Right kidney (tissue), 1 donor: ENCODE data around the gene COG1.

Experiments
- DNase-seq: peaks from one replicate; pipeline ENCODE4 v3.0.0-alpha.2; 2016

COG1 gene

GRCh38 chr17:73198930-73199260 lies 6.0 kb downstream of the COG1 start:
- DNase-seq: no peak

- no peak for DNase-seq
These were observed 7.0 kb downstream of the COG1 start for GRCh38 chr17:73199751-73200317.

- no peak for DNase-seq
These were observed 7.6 kb downstream of the COG1 start for GRCh38 chr17:73200476-73200875.

GRCh38 chr17:73201215-73202069 lies 8.6 kb downstream of the COG1 start:
- no peak for DNase-seq

- peak; percentile 16 for DNase-seq
These were observed 10.4 kb downstream of the COG1 start for GRCh38 chr17:73203135-73203787.

DNA sequence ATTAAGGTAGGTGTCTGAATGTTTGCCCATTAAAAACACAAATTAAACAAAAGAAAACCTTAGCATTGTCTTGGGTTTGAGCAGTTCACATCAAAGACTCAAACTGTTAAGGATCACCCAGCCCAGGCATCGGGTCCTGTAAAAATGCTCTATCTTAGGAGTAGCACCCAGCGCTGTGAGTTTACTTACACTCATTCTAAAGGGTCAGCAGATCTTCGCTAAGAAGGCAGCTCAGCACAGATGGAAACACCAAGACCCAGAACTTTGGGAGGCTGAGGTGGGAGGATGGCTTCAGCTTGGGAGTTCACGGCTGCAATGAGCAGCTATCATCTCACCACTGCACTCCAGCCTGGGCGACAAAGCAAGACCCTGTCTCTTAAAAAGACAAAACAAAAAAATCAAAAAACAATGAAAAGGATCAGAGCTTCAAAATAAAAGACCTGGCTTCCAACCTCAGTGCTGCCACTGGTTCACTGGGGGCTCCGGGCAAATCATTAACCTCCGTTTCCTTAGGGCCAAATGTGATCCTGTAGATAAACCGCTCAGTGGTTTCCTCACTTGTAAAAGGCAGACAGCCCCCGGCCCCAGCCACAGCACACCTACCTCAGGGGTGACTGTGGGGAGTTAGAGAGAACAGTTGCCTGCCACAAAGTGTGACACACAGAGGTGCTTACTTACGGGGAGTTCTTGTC lies 11.1 kb downstream of the COG1 start:
- peak; percentile 48 for DNase-seq

DNA sequence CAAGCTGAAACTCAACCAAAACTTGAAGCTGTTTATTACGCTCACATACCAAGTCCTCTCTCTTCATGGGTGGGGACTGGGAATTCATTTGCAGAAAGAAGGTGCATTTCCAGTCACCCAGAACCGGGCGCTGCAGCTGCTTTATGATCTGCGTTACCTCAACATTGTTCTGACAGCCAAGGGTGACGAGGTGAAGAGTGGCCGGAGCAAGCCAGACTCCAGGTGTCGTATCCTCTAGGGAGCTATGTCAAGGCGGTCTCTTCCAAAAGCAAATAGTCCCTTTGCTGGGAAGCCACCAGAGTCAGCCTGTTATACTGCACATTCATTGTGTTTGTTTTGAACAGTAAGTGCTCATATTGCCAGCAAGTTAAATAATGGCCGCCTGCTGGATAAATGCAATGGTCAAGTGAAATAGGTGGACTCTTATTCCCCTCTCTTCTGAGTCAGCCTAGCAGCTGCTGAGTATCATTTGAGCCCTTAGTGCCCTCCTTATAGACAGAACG lies 12.7 kb downstream of the COG1 start:
- DNase-seq: no peak

- DNase-seq: no peak
These were observed 15.4 kb downstream of the COG1 start for GRCh38 chr17:73208139-73208827.

DNA sequence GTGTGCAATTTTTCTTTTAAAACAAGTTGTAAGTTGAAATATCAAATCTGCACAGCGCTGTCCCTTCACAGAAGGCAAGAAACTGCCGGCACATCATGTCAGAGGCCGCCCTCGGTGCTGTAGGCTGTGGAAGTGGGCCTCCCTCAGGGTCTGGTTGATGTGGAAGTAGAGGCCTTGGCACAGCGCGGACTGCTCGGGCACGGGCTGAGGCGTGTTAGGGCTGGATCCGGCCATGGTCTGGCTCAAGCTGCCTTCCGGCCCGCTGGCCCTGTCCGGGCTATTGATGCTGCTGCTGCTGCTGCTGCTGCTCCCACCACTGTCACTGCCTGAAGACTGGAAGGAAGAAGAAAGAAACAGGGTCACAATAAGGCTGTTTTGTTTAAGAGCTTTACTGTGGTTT lies 16.6 kb downstream of the COG1 start:
- DNase-seq: no peak

GRCh38 chr17:73210002-73210678 lies 17.3 kb downstream of the COG1 start:
- no peak for DNase-seq

- no peak for DNase-seq
These were observed 18.9 kb downstream of the COG1 start for GRCh38 chr17:73211745-73212144.

DNA sequence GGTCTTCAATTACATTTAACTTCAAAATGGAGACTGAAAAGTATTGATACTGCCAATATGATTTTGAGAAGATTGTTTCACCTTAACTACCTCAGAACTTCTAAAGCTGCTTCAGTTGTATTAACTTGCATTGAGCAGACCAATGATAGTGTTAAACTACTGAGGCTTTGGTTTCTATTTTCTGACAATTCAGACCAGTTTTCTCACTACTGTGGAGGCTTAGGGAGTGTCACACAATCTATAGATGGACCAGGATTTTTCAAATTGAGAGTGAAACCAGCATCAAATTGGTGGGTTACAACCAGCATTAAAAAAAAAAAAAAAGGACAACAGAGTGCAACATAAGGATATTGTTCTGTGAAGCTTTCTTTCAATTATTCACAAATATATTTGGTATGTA lies 21.2 kb downstream of the COG1 start:
- DNase-seq: no peak

DNA sequence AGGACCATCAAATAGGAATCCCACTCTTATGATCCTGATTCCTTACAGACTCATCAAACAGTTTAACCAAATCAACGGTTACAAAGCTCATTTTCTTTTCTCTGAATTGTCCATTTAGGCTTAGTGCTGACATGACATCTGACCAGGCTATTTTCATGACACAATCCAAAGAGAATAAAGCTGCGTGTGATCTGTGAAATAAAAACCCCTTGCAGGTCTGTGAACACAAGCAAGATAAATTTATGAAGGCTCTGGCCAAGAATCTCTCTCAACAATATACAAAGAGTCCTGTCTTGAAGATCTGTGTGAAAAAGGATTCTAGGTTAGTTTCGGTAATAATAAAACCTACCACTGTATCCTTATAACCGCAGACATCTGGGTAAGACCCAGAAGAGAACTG lies 22.0 kb downstream of the COG1 start:
- no peak for DNase-seq

GRCh38 chr17:73215447-73215846 lies 22.6 kb downstream of the COG1 start:
- no peak for DNase-seq

DNA sequence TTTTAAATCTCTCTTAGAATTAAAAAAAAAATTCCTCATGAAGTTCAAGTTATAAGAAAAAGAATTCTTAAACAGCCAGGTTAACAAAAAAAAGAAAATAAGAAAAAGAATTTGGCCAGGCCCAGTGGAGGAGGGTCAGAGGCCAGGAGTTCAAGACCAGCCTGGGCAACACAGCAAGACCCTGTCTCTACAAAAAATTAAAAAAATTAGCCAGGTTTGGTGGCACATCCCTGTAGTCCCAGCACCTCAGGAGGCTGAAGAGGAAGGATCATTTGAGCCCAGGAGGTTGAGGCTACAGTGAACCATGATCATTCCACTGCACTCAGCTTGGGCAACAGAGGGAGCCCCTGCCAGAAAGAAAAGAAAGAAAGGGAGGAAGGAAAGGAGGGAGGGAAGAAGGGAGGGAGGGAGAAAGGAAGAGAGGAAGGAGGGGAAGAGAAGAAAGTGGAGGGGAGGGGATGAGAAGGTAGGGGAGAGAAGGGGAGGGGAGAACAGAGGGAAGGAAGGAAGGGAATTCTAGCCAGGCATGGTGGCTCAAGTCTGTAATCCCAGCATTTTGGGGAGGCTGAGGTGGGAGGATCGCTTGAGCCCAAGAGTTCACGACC lies 30.9 kb downstream of the COG1 start:
- DNase-seq: no peak

- no peak for DNase-seq
These were observed 31.4 kb downstream of the COG1 start for GRCh38 chr17:73224237-73224636.

DNA sequence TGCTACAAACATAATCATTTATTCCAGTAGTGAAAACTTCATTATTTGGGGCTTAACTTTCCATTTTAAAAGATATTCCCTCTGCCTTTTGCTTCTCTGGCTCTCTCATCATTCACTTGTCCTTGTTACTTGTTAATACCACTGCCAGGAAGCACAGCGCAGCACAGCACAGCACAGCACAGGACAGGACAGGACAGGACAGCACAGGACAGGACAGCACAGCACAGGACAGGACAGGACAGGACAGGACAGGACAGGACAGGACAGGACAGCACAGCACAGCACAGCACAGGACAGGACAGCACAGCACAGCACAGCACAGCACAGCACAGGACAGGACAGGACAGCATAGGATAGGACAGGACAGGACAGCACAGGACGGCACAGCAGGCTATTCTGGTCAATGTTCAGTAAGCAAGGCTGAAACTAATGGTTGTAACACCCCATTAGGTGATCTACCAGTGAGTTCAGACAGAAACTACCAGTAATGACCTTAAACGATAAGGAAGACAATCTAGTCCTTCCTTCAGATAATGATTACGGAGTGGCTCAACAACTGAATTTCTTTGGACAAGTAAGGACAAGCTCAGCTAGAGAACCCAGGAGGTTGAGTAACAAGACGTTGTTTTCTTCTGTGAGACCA lies 31.9 kb downstream of the COG1 start:
- DNase-seq: no peak

GRCh38 chr17:73226556-73227172 lies 33.8 kb downstream of the COG1 start:
- no peak for DNase-seq

DNA sequence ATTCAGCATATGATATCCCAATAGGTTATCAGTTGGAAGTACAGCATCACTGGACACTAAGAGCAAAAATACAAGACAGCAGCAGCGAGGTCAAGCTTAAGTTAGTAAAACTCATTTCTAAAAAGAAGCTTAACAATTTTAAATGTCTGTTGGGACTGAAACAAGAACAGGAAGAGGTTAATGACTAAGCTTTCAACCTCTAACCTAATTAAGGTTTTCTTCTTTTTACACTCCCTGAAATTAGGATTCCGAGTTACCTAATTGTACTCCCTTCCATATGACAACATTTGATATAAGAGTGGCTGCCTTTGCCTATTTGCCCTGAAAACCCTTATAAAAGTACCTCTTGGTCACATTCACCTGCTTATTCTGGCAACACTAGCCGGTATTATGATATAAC lies 34.5 kb downstream of the COG1 start:
- DNase-seq: no peak

GRCh38 chr17:73227944-73228343 lies 35.1 kb downstream of the COG1 start:
- DNase-seq: no peak
